Endodermal cell (in vitro differentiated cells): ENCODE measurements around the gene ISOC2. TPM values are rescaled to one million over a fixed set of nuclear protein-coding genes. Genes with fewer than 3 reads are reported as not detected.

Experiments
- DNase-seq: peaks from one replicate; pipeline ENCODE4 v3.0.0-alpha.2; 2017
- H3K27ac ChIP-seq: 2 replicates; pipeline ENCODE4 v1.5.1; 2013; ENCODE audit warnings: mild to moderate bottlenecking, low read depth, low read length, moderate library complexity
- H3K27me3 ChIP-seq: 2 replicates; pipeline ENCODE4 v1.6.1; 2013; ENCODE audit warnings: mild to moderate bottlenecking, low read length, moderate library complexity; ENCODE audit not compliant: insufficient read depth, control insufficient read depth, poor library complexity, severe bottlenecking
- H3K36me3 ChIP-seq: 2 replicates; pipeline ENCODE4 v1.7.0; 2013; ENCODE audit warnings: mild to moderate bottlenecking, low read length, moderate library complexity; ENCODE audit not compliant: control insufficient read depth, insufficient read depth
- H3K4me1 ChIP-seq: one replicate; pipeline ENCODE4 v1.7.0; 2013; ENCODE audit warnings: low read length; ENCODE audit not compliant: control insufficient read depth, insufficient read depth
- H3K4me3 ChIP-seq: 2 replicates; pipeline ENCODE4 v1.5.1; 2013; ENCODE audit warnings: mild to moderate bottlenecking, low read length, moderate library complexity
- H3K9ac ChIP-seq: 2 replicates; pipeline ENCODE4 v1.6.1; 2013; ENCODE audit warnings: mild to moderate bottlenecking, low read length, moderate library complexity; ENCODE audit not compliant: poor library complexity, severe bottlenecking; ENCODE audit errors: extremely low read depth
- H3K9me3 ChIP-seq: 2 replicates; pipeline ENCODE4 v1.6.1; 2013; ENCODE audit warnings: mild to moderate bottlenecking, low read length, moderate library complexity; ENCODE audit not compliant: control insufficient read depth
- H3K27ac Mint-ChIP-seq: 2 replicates; pipeline ENCODE4 v1.8.0; 2020; ENCODE audit warnings: mixed read lengths
- H3K27me3 Mint-ChIP-seq: 2 replicates; pipeline ENCODE4 v1.8.0; 2021; ENCODE audit warnings: mild to moderate bottlenecking, mixed read lengths; ENCODE audit not compliant: insufficient read depth
- H3K36me3 Mint-ChIP-seq: 2 replicates; pipeline ENCODE4 v1.8.0; 2020; ENCODE audit warnings: low read depth, mixed read lengths
- H3K4me1 Mint-ChIP-seq: 2 replicates; pipeline ENCODE4 v1.8.0; 2020; ENCODE audit warnings: mixed read lengths
- H3K4me3 Mint-ChIP-seq: 2 replicates; pipeline ENCODE4 v1.8.0; 2020; ENCODE audit warnings: mild to moderate bottlenecking, moderate library complexity, mixed read lengths
- H3K9me3 Mint-ChIP-seq: 2 replicates; pipeline ENCODE4 v1.8.0; 2020; ENCODE audit warnings: mild to moderate bottlenecking, mixed read lengths
- WGBS, 2 experiments: methylation state at CpG; one replicate each; pipeline versions ENCODE4 v1.1.5 to v1.1.7; 2013; ENCODE audit warnings: missing lambda C conversion rate in 2 of 2, mixed read lengths in 1 of 2; ENCODE audit not compliant: insufficient coverage in 1 of 2, insufficient read length in 1 of 2; 5-methylcytosine and 5-hydroxymethylcytosine counted together
- total RNA-seq, 2 donors: library from RNA; stranded (reverse); fragmentation: NEBNext Ultra II Directional in 1 of 2; extraction: Animal tissue kit (Norgen Biotek cat#: 25700) in 1 of 2; gene quantifications; 2 replicates in 1 of 2; 3 replicates in 1 of 2; pipeline ENCODE4 v1.2.1, GENCODE V29; 2021
- TF ChIP-seq, protein P1 (sequence below): fragments of 200-600 bp; sonication (generic); conservative IDR thresholded peaks from 2 replicates; pipeline ENCODE4 v1.5.0; 2021; ENCODE audit warnings: antibody characterized with exemption, mild to moderate bottlenecking

The ISOC2 gene
- total RNA-seq, 2 donors from 2014 or later: 35.9 to 39.2 TPM

DNA sequence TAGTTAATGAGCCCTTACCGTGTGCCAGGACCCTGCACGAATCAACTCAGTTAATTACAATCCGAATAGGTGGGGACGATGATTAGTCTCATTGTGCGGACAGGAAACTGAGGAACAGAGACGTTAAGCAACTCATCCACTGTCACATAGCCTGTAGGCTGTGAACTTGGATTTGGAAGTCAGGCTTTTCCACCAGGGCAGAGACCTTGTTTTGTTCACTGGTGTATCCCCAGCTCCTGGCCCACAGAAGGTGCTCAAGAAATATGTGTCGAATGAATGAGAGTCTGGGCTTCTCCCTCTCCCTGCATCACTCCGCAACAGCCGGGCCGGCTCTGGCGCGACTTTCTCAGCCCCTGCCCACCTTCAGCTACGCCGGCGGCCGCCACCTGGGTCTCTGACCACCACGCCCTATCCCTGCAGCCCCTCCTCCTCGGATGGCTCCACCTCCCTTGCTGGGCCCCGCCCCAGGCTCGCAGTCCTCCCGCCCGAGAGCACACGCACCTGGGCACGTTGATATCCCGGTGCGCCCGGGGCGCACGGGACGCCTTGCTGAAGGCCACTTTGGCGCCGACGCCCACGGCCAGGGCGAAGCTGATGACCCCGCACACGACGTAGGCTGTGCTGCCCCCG is 19.6 kb downstream of the ISOC2 start:
- WGBS, 2 experiments: 4 to 6% methylated on average over 17 to 38 of the region's 39 CpGs
- H3K4me3 ChIP-seq: no peak overlapping the region
- TF ChIP-seq, protein P1, sequence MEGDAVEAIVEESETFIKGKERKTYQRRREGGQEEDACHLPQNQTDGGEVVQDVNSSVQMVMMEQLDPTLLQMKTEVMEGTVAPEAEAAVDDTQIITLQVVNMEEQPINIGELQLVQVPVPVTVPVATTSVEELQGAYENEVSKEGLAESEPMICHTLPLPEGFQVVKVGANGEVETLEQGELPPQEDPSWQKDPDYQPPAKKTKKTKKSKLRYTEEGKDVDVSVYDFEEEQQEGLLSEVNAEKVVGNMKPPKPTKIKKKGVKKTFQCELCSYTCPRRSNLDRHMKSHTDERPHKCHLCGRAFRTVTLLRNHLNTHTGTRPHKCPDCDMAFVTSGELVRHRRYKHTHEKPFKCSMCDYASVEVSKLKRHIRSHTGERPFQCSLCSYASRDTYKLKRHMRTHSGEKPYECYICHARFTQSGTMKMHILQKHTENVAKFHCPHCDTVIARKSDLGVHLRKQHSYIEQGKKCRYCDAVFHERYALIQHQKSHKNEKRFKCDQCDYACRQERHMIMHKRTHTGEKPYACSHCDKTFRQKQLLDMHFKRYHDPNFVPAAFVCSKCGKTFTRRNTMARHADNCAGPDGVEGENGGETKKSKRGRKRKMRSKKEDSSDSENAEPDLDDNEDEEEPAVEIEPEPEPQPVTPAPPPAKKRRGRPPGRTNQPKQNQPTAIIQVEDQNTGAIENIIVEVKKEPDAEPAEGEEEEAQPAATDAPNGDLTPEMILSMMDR: no peak
- H3K9me3 ChIP-seq: no peaks in the 10 kb centered on the region
- Mint-ChIP-seq H3K27me3 (peaks cover 52% of the 10 kb centered on the region), H3K4me1 (peaks cover 7% of the 10 kb centered on the region), H3K36me3 (no peaks in the 10 kb centered on the region), H3K9me3 (peaks cover 3% of the 10 kb centered on the region), H3K27ac (no peak overlapping the region), H3K4me3 (peak overlapping the region; percentile 15)
- DNase-seq: peak; percentile 89
- H3K36me3 ChIP-seq: no peaks in the 10 kb centered on the region
- H3K27me3 ChIP-seq: peaks cover 93% of the 10 kb centered on the region
- no peaks in the 10 kb centered on the region for H3K4me1 ChIP-seq
- no peak overlapping the region for H3K27ac ChIP-seq
- no peak overlapping the region for H3K9ac ChIP-seq

GRCh38 chr19:55441319-55441691 is 20.1 kb downstream of the ISOC2 start:
- no peaks in the 10 kb centered on the region for H3K36me3 ChIP-seq
- TF ChIP-seq, protein P1: no peak
- no peak overlapping the region for H3K4me3 Mint-ChIP-seq
- no peaks in the 10 kb centered on the region for H3K4me1 ChIP-seq
- H3K27ac Mint-ChIP-seq: no peak overlapping the region
- no peak overlapping the region for H3K27ac ChIP-seq
- H3K27me3 Mint-ChIP-seq: peaks cover 55% of the 10 kb centered on the region
- H3K4me1 Mint-ChIP-seq: peaks cover 7% of the 10 kb centered on the region
- H3K27me3 ChIP-seq: peaks cover 88% of the 10 kb centered on the region
- no peak for DNase-seq
- no peaks in the 10 kb centered on the region for H3K36me3 Mint-ChIP-seq
- peaks cover 3% of the 10 kb centered on the region for H3K9me3 Mint-ChIP-seq
- 8 to 14% methylated on average over 18 to 21 of the region's 21 CpGs for WGBS, 2 experiments
- no peaks in the 10 kb centered on the region for H3K9me3 ChIP-seq
- H3K4me3 ChIP-seq: no peak overlapping the region
- H3K9ac ChIP-seq: no peak overlapping the region

DNA sequence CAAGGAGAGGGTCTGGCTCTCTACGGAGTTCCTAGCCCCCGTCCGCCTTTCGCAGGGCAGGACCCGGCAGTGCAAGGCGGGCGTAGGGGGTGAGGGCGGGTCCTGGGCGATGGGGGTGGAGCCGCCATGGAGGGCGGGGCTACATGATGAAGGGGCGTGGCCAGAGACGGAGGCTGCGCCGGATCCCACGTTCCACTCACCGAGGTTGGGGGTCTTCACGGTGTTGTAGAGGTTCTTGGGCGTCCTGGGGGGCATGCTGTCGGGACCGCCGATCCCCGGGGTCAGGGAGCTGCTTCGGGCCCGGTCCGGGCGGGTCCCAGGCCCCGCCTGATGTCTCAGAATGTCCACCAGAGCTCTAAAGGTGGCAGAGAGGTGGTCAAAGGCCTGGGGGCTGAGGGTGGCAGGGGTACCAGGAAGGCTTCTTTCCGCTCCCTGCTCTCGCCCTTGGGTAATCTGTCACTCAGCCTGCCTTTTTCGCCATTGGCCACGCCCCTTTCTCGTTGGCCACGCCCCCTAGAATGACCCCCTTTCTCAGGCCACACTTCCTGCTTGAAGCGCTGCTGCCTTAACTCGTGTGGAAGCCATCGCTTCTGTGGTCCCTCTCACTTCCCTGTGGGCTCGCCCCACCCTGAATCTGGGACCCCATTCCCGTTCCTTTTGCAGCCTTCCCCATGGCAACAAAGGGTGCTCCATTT is 20.9 kb downstream of the ISOC2 start:
- TF ChIP-seq, protein P1: no peak
- 17 to 18% methylated on average over 12 to 39 of the region's 39 CpGs for WGBS, 2 experiments
- Histone ChIP-seq H3K27me3 (peaks cover 81% of the 10 kb centered on the region), H3K9ac (no peak overlapping the region), H3K36me3 (no peaks in the 10 kb centered on the region), H3K4me1 (no peaks in the 10 kb centered on the region), H3K4me3 (no peak overlapping the region), H3K27ac (no peak overlapping the region), H3K9me3 (no peaks in the 10 kb centered on the region)
- H3K9me3 Mint-ChIP-seq: peaks cover 3% of the 10 kb centered on the region
- peak; percentile 91 for DNase-seq
- peaks cover 7% of the 10 kb centered on the region for H3K4me1 Mint-ChIP-seq
- H3K36me3 Mint-ChIP-seq: no peaks in the 10 kb centered on the region
- H3K27me3 Mint-ChIP-seq: peaks cover 55% of the 10 kb centered on the region
- H3K4me3 Mint-ChIP-seq: no peak overlapping the region
- H3K27ac Mint-ChIP-seq: no peak overlapping the region
